ENCODE results near the gene ACO2. TPM values are rescaled to one million over a fixed set of nuclear protein-coding genes. Genes with fewer than 3 reads are reported as not detected.
A peak's percentile ranks its signal among the peaks of the same experiment; 100 is the strongest.

ACO2 gene
- total and polyA plus RNA-seq, 2 of the 13 experiments (the other 11 are each of a cell fraction or from before 2014, with no cell fraction given): 19.2 to 45.6 TPM

DNA sequence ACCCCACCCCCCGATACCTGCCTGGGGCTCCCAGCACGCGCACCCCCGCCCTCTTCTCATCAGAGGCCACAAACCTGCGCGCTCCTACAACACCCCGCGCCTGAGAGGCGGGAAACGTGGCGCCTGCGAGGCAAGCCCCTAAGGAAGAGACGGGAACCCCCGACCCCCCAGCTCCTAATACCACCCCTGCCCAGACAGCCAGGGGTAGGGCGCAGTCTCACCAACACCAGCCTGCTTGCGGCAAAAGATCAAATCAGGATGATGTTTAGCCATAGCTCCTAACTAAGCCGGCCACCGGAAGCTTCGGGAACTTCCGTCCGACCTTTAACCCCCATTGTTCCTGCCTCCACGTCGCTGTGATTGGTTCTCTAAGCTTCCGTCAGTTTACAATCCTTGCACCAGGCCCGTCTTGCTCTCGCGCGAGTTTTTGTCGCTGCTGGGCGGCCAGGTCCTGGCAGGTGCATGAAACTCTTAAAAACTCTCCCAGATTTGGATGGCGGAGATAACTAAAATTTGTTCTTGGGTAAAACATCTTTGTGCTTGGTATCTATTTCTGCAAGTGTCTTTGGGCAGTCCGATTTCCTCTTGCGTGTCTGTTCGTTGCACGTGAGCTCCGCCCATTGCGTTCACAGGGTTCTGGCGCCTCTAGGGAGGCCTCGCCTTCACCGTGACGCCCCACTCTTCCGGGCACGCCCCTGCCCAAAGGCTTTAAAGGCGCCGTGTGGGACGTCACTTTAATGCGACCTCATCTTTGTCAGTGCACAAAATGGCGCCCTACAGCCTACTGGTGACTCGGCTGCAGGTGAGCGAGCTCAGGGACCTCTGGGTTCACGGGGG, at the start of gene ACO2, which contains the start of gene PHF5A (continued):
- 0 out of 2 replicates have a peak, but pooled peaks have one; percentile 18 for TF ChIP-seq ZNF180 (CRISPR knock-in tag; IDR thresholded peaks at IDR 0.05; ENCODE audit: borderline replicate concordance, low read depth)
- TF ChIP-seq SP4 (CRISPR knock-in tag; IDR thresholded peaks at IDR 0.05): peak; percentile 92
- peak; percentile 97; the same call in 1 of the 2 replicates for TF ChIP-seq ARID4A (CRISPR knock-in tag; IDR thresholded peaks at IDR 0.05; ENCODE audit: borderline replicate concordance)
- peak; percentile 42; the same call in 1 of the 2 replicates for TF ChIP-seq ZMYM3 (CRISPR knock-in tag; IDR thresholded peaks at IDR 0.05)
- TF ChIP-seq, protein P1, sequence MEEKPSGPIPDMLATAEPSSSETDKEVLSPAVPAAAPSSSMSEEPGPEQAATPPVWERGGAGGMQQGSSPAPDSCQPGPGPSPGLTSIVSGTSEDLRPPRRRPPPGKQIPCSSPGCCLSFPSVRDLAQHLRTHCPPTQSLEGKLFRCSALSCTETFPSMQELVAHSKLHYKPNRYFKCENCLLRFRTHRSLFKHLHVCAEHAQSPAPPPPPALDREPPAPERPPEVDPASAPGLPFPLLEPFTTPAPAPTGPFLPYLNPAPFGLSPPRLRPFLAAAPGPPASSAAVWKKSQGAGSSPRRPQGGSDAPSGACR (CRISPR knock-in tag; IDR thresholded peaks at IDR 0.05): peak; percentile 72; the same call in 1 of the 2 replicates
- no peak; the same call in 1 of the 2 replicates for TF ChIP-seq ZNF30 (CRISPR knock-in tag; IDR thresholded peaks at IDR 0.05)
- TF ChIP-seq MXD4 (CRISPR knock-in tag; IDR thresholded peaks at IDR 0.05): peak; percentile 57
- TF ChIP-seq ZNF20 (CRISPR knock-in tag; IDR thresholded peaks at IDR 0.05): peak; percentile 69; the same call in 1 of the 2 replicates
- TF ChIP-seq ZNF44 (CRISPR knock-in tag; IDR thresholded peaks at IDR 0.05): 0 out of 2 replicates have a peak, but pooled peaks have one; percentile 21
- no peak for TF ChIP-seq GATA4 (IDR thresholded peaks at IDR 0.05; ENCODE audit: borderline replicate concordance, low read depth)
- peak; percentile 49; the same call in 1 of the 2 replicates for TF ChIP-seq SP1 (IDR thresholded peaks at IDR 0.05)
- peak; percentile 98 for TF ChIP-seq SP1 (CRISPR knock-in tag; IDR thresholded peaks at IDR 0.05)
- peak; percentile 16 for TF ChIP-seq CEBPG (CRISPR knock-in tag; IDR thresholded peaks at IDR 0.05)
- TF ChIP-seq, protein P2, sequence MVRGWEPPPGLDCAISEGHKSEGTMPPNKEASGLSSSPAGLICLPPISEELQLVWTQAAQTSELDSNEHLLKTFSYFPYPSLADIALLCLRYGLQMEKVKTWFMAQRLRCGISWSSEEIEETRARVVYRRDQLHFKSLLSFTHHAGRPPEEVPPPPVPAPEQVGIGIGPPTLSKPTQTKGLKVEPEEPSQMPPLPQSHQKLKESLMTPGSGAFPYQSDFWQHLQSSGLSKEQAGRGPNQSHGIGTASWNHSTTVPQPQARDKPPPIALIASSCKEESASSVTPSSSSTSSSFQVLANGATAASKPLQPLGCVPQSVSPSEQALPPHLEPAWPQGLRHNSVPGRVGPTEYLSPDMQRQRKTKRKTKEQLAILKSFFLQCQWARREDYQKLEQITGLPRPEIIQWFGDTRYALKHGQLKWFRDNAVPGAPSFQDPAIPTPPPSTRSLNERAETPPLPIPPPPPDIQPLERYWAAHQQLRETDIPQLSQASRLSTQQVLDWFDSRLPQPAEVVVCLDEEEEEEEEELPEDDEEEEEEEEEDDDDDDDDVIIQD (CRISPR knock-in tag; IDR thresholded peaks at IDR 0.05; ENCODE audit: low read depth): 0 out of 2 replicates have a peak, but pooled peaks have one; percentile 1
- TF ChIP-seq MEF2D (CRISPR knock-in tag; IDR thresholded peaks at IDR 0.05): peak; percentile 71; the same call in 1 of the 2 replicates
- TF ChIP-seq ZNF276 (CRISPR knock-in tag; IDR thresholded peaks at IDR 0.05; ENCODE audit: low read depth): peak; percentile 71; the same call in 1 of the 2 replicates
- TF ChIP-seq ZNF251 (CRISPR knock-in tag; IDR thresholded peaks at IDR 0.05): 0 out of 2 replicates have a peak, but pooled peaks have one; percentile 63
- peak; percentile 31 for TF ChIP-seq ZNF781 (CRISPR knock-in tag; IDR thresholded peaks at IDR 0.05; ENCODE audit: borderline replicate concordance, not compliant biosample characterization)
- peak; percentile 97 for TF ChIP-seq GATAD1 (CRISPR knock-in tag; IDR thresholded peaks at IDR 0.05)
- peak; percentile 84; the same call in 1 of the 2 replicates for TF ChIP-seq ZNF383 (CRISPR knock-in tag; IDR thresholded peaks at IDR 0.05; ENCODE audit: borderline replicate concordance)
- TF ChIP-seq IRX3 (CRISPR knock-in tag; IDR thresholded peaks at IDR 0.05; ENCODE audit: borderline replicate concordance, low read depth): peak; percentile 31; the same call in 1 of the 2 replicates

Measured in HepG2 (cell line).